Tibial nerve (tissue), 4 donors: Measurements from ENCODE around the gene UPK3A. TPM values are rescaled to one million over a fixed set of nuclear protein-coding genes. Genes with fewer than 3 reads are reported as not detected.
"Not testable (repeated sequence)": the region's sequence is repeated elsewhere in the genome, so short reads cannot be mapped to it uniquely, and the experiment has no call there.

Source experiments
- DNase-seq, 2 donors: peaks; one replicate each; pipeline ENCODE4 v3.0.0-alpha.2; 2019; ENCODE audit warnings: low spot score in 2 of 2
- H3K27ac ChIP-seq, 4 donors: fragments of 200-600 bp; sonication (generic) in 3 of 4; one replicate each; pipeline ENCODE4 v1.5.1; 2017 to 2019; ENCODE audit warnings: mild to moderate bottlenecking in 1 of 4
- H3K27me3 ChIP-seq, 2 donors: fragments of 200-600 bp; sonication (generic) in 1 of 2; one replicate each; pipeline versions ENCODE4 v1.5.1 to v1.6.0; 2017 to 2019
- H3K36me3 ChIP-seq, 3 donors: fragments of 200-600 bp; sonication (generic); one replicate each; pipeline ENCODE4 v1.5.1; 2018 to 2019
- H3K4me1 ChIP-seq, 4 donors: fragments of 200-600 bp; sonication (generic) in 3 of 4; one replicate each; pipeline ENCODE4 v1.5.1; 2017 to 2019
- H3K4me3 ChIP-seq, 4 donors: fragments of 200-600 bp; sonication (generic) in 3 of 4; one replicate each; pipeline ENCODE4 v1.5.1; 2017 to 2019; ENCODE audit warnings: mild to moderate bottlenecking in 1 of 4, moderate library complexity in 1 of 4
- H3K9me3 ChIP-seq, 4 donors: fragments of 200-600 bp; sonication (generic) in 3 of 4; one replicate each; pipeline ENCODE4 v1.5.1; 2017 to 2019
- CTCF ChIP-seq, 5 experiments: fragments of 200-600 bp in 3 of 5; fragments of 450-650 bp in 2 of 5; sonication (generic) in 3 of 5; IDR thresholded peaks; one replicate each; pipeline ENCODE4 v1.5.1; 2016 to 2019; ENCODE audit warnings: antibody characterized with exemption in 5 of 5, mild to moderate bottlenecking in 3 of 5, moderate library complexity in 2 of 5
- EP300 ChIP-seq, 2 donors: sonication (generic); formaldehyde crosslinking; IDR thresholded peaks; one replicate each; pipeline ENCODE4 v1.6.1; 2017; ENCODE audit warnings: antibody characterized with exemption in 2 of 2, mild to moderate bottlenecking in 1 of 2
- POLR2A ChIP-seq, 2 donors: fragments of 450-650 bp; IDR thresholded peaks; one replicate each; pipeline ENCODE4 v1.6.1; 2017; ENCODE audit warnings: antibody characterized with exemption in 2 of 2, mild to moderate bottlenecking in 2 of 2, moderate library complexity in 2 of 2
- WGBS, 2 donors: methylation state at CpG; one replicate each; pipeline ENCODE4 v1.1.5; 2018; 5-methylcytosine and 5-hydroxymethylcytosine counted together
- total RNA-seq, 4 donors: library from RNA; depleted of rRNA; stranded (reverse); fragments of >200 nt; gene quantifications; one replicate each; pipeline ENCODE4 v1.1.0, GENCODE V29; 2016

Gene UPK3A
- total RNA-seq, 4 donors from 2014 or later, result not detected

GRCh38 chr22:45259754-45260394, 24.9 kb upstream of the UPK3A start:
- WGBS, 2 donors, result 73 to 75% methylated on average over 10 of the region's 10 CpGs

GRCh38 chr22:45260395-45260759, 24.4 kb upstream of the UPK3A start:
- peaks cover 0 to 26% (median 19%) of the 10 kb centered on the region in 4 donors for H3K4me1 ChIP-seq
- H3K27me3 ChIP-seq, DNase-seq, H3K4me3 ChIP-seq, H3K9me3 ChIP-seq, H3K27ac ChIP-seq, H3K36me3 ChIP-seq: not testable (repeated sequence)
- 84 to 90% methylated on average over 9 of the region's 9 CpGs for WGBS, 2 donors

More at GRCh38 chr22:45259754-45260394, 24.9 kb upstream of the UPK3A start:
- no peak for TF ChIP-seq EP300 (IDR thresholded peaks at IDR 0.05)
- TF ChIP-seq CTCF (IDR thresholded peaks at IDR 0.05), result no peak
- no peak for TF ChIP-seq POLR2A (IDR thresholded peaks at IDR 0.05)
- H3K27me3 ChIP-seq, result no peaks in the 10 kb centered on the region
- H3K9me3 ChIP-seq, result no peaks in the 10 kb centered on the region
- no peak for DNase-seq
- H3K27ac ChIP-seq, result no peak overlapping the region
- H3K36me3 ChIP-seq, result no peaks in the 10 kb centered on the region
- peaks cover 0 to 26% (median 19%) of the 10 kb centered on the region in 4 donors for H3K4me1 ChIP-seq
- no peak overlapping the region for H3K4me3 ChIP-seq

GRCh38 chr22:45261407-45262088, 23.2 kb upstream of the UPK3A start:
- TF ChIP-seq POLR2A (IDR thresholded peaks at IDR 0.05), result no peak
- no peak for TF ChIP-seq EP300 (IDR thresholded peaks at IDR 0.05)
- TF ChIP-seq CTCF (IDR thresholded peaks at IDR 0.05), result no peak
- Histone ChIP-seq H3K4me1 (peaks cover 0 to 26% (median 19%) of the 10 kb centered on the region in 4 donors), H3K36me3 (no peaks in the 10 kb centered on the region), H3K27me3 (no peaks in the 10 kb centered on the region), H3K27ac (no peak overlapping the region), H3K9me3 (no peaks in the 10 kb centered on the region), H3K4me3 (no peak overlapping the region)
- WGBS, 2 donors, result 73 to 76% methylated on average over 12 to 20 of the region's 20 CpGs
- no peak for DNase-seq

GRCh38 chr22:45262195-45262930, 22.4 kb upstream of the UPK3A start:
- WGBS, 2 donors, result 82 to 84% methylated on average over 11 to 12 of the region's 13 CpGs
- H3K4me3 ChIP-seq, result no peak overlapping the region
- no peaks in the 10 kb centered on the region for H3K27me3 ChIP-seq
- H3K27ac ChIP-seq, result no peak overlapping the region
- H3K36me3 ChIP-seq, result no peaks in the 10 kb centered on the region
- H3K4me1 ChIP-seq, result peaks cover 0 to 26% (median 19%) of the 10 kb centered on the region in 4 donors
- no peak for TF ChIP-seq CTCF (IDR thresholded peaks at IDR 0.05)
- TF ChIP-seq EP300 (IDR thresholded peaks at IDR 0.05), result no peak
- TF ChIP-seq POLR2A (IDR thresholded peaks at IDR 0.05), result no peak
- DNase-seq, result no peak
- H3K9me3 ChIP-seq, result no peaks in the 10 kb centered on the region

GRCh38 chr22:45262931-45263462, 21.8 kb upstream of the UPK3A start:
- TF ChIP-seq CTCF (IDR thresholded peaks at IDR 0.05) (no peak), POLR2A (IDR thresholded peaks at IDR 0.05) (no peak), EP300 (IDR thresholded peaks at IDR 0.05) (no peak)
- DNase-seq, result no peak
- H3K27me3 ChIP-seq, result no peaks in the 10 kb centered on the region
- no peak overlapping the region for H3K4me3 ChIP-seq
- H3K27ac ChIP-seq, result peak overlapping the region in 2 of 4 donors; percentile 40 to 64
- H3K9me3 ChIP-seq, result no peaks in the 10 kb centered on the region
- 75 to 76% methylated on average over 10 to 13 of the region's 14 CpGs for WGBS, 2 donors
- no peaks in the 10 kb centered on the region for H3K36me3 ChIP-seq
- peaks cover 0 to 29% (median 21%) of the 10 kb centered on the region in 4 donors for H3K4me1 ChIP-seq
